ENCODE data around the gene SSRP1.

Gene SSRP1

DNA sequence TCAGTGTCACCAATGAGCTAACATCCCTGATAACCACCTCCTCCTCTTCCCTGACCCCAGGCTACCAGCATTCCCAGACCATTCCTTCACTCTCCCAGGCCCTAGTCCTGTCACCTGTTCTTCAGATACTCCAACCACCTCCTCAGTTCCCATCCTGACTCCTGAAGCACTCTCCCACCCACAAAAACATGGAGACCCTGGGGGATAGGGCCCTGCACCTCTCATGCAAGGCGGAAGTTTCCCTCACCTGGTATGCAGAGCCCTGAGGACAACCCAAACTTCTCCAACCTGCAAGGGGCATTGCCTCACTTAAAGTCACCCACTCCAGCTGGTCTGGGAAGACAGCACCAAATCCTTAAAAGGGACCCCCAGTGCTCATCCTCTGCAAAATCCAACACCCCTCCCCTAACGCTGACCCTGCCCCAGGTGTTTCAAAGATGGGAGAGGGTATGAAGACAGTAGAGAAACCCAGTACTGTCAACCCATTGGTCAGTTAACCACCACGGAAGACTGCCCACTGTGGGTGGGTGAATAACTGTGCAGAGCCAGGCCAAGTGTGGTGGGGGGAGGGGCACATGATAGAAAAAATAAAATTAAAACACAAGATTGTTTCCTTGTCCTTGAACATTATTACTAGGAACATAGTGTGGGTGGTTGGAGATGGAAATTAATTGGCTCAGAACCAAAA lies 12.4 kb downstream of the SSRP1 start:
- H3K36me3 Mint-ChIP-seq, result peaks cover 27 to 34% of the 10 kb centered on the region in 2 donors
- H3K4me1 Mint-ChIP-seq, result peaks cover 37 to 43% of the 10 kb centered on the region in 2 donors
- ATAC-seq (replicated peaks) (no peak), DNase-seq (no peak)
- peak overlapping the region; percentile 90 to 91 for H3K4me3 Mint-ChIP-seq
- no peaks in the 10 kb centered on the region for H3K27me3 Mint-ChIP-seq
- H3K9me3 Mint-ChIP-seq, result no peaks in the 10 kb centered on the region
- H3K27ac Mint-ChIP-seq, result peak overlapping the region; percentile 76

DNA sequence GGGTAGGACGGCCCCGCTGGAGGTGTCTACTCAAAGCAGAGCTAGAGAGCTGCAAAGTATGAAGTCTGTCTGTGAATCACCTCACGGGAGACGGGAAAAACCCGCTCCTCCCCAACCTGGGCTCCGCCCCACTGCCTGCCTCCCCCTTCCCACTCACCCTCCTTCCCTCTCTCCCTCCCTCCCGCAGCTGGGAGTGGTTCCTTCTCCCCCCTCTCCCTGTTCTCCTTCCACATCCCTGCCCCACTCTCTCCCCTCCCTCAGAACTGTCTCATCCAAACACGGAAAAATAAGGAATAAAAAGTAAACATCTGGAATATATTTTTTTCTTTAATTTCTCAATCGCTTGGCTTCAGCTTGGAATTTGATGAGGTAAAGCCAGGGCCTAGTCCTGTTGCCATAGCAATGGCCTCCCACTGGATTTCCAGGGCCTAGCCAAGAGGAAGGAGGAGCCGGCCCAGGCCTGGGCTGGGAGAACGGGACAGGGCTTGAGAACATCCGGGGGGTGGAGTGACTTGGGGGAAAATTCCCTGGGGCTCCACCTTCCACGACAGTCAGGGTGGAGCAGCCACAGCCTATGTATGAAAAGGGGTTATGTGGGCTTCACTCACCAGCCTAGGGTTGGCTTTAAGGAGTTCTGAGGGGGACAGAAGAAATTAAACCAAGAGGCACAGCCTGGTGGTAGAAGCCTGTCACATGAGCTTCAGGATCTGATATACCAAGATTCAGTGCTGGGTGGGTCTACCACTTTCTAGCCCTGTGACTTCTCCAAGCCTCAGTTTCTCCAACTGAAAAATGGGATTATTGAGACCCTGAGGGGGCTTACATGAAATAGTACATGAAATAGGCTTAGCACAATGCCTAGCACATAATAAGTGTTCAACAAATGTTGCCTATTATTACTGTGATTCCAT lies 13.2 kb downstream of the SSRP1 start:
- Mint-ChIP-seq H3K9me3 (no peaks in the 10 kb centered on the region), H3K4me1 (peaks cover 35 to 43% of the 10 kb centered on the region in 2 donors), H3K36me3 (peaks cover 22 to 26% of the 10 kb centered on the region in 2 donors), H3K4me3 (peak overlapping the region in 1 of 2 donors; percentile 27), H3K27ac (no peak overlapping the region), H3K27me3 (no peaks in the 10 kb centered on the region)
- no peak for DNase-seq
- no peak for ATAC-seq (replicated peaks)

DNA sequence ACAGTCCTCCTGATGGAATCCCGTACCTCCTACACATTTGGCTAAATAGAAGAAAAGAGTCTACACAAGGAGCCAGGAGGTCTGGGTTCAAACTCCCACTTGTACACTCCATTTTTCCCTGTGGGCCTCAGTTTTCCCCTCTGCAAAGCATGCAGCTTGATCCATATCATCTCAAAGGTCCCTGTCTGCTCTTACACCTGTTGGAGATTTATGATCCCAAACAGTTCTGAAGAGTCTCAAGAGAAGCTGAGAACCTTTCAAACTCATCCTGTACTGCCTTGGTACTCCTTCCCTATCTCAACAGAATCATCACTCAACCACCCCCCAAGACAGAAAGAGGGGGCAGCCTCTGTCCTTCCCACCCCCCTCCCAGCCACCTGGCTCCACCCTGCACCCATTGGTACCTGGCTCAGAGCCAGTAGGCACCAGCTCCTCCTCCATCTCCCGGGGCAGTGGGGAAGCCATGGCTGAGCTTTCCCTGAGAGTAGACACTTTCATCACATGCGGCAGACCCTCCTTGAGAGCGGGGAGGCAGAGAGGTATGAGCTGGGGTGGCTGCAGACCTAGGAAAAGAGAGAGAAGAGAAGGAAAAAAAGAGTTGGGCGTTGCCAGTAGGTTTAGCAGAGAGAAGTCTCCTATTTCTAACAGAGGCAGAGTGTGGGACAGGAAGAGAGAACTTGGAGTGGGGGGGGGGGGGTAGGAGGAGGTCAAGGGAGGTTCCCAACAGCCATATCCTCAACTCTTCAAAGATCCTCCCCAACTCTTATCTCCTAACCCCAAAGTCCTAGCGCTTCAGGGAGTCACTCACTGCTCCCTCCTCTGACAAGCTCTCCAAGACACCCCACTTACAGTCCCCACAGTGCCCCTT lies 14.1 kb downstream of the SSRP1 start:
- Mint-ChIP-seq H3K27ac (no peak overlapping the region), H3K4me1 (peaks cover 32 to 39% of the 10 kb centered on the region in 2 donors), H3K4me3 (no peak overlapping the region), H3K27me3 (no peaks in the 10 kb centered on the region), H3K36me3 (peaks cover 14 to 17% of the 10 kb centered on the region in 2 donors), H3K9me3 (no peaks in the 10 kb centered on the region)
- DNase-seq, result no peak
- no peak for ATAC-seq (replicated peaks)

DNA sequence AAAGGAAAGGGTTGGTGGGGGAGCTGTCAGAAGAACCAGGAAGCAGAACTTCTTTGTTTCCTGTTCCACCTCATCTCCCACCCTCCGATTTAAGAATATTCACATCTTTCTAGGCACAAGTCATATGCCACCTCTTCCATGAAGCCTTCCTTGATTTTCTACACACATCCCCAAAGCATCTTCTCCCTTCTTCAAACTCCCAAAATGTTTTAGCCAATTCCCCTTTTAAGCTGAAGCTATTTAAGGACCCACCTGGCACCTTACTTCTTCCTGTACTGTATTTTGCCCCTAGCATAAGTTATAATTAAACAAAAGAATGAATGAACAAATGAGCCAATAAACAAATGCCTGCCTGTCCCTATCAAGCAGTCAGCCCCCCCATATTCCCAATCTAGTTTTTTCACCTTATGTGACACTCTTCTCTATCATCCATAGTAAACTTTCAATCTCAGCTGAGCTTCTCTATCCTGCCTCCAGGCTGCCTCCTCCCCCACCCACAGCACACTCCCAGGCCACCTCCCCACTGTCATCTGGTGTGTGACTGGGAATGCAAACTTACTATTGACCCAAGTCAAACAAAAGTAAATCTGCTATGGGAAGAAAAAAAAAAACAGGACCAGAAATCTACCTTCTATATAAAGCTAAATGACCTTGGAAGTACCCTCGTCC lies 14.8 kb downstream of the SSRP1 start:
- Mint-ChIP-seq H3K9me3 (no peaks in the 10 kb centered on the region), H3K4me1 (peaks cover 25 to 32% of the 10 kb centered on the region in 2 donors), H3K36me3 (peaks cover 9 to 10% of the 10 kb centered on the region in 2 donors), H3K27ac (no peak overlapping the region), H3K27me3 (no peaks in the 10 kb centered on the region), H3K4me3 (no peak overlapping the region)
- ATAC-seq (replicated peaks) (no peak), DNase-seq (no peak)

DNA sequence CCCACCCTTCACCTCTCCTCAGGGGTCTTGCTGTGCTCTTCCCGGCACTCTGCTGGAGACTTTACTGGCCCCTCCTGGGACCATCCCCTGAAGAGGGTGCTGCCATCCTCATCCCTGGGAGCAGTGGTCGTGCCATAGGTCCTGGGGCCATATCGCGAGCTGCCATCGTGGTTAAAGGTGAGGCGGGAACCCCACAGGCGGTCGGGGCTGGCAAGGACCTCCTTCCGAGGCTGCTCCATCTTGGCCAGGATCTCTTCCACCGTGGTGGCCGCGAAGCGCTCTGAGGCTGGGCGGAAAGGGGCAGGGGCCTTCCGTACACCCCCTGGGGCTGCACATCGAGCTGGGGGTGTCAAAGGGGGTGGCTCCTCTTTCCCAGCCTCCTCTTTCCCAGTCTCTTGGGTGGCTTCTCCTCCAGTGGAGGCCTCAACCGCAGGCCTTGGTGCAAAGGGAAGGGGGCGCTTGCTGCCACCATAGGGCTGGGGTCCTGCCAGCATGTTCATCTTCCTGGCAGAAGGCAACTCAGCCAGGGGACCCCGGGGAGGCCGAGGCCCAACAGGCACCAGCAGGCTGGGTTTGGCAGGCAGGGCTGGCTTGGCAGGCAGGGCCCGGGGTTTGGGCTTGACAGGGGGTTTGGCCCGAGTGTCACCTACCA lies 15.5 kb downstream of the SSRP1 start:
- no peaks in the 10 kb centered on the region for H3K9me3 Mint-ChIP-seq
- no peaks in the 10 kb centered on the region for H3K27me3 Mint-ChIP-seq
- peaks cover 4 to 6% of the 10 kb centered on the region in 2 donors for H3K36me3 Mint-ChIP-seq
- ATAC-seq (replicated peaks), result no peak
- no peak overlapping the region for H3K4me3 Mint-ChIP-seq
- no peak for DNase-seq
- no peak overlapping the region for H3K27ac Mint-ChIP-seq
- peaks cover 18 to 25% of the 10 kb centered on the region in 2 donors for H3K4me1 Mint-ChIP-seq

DNA sequence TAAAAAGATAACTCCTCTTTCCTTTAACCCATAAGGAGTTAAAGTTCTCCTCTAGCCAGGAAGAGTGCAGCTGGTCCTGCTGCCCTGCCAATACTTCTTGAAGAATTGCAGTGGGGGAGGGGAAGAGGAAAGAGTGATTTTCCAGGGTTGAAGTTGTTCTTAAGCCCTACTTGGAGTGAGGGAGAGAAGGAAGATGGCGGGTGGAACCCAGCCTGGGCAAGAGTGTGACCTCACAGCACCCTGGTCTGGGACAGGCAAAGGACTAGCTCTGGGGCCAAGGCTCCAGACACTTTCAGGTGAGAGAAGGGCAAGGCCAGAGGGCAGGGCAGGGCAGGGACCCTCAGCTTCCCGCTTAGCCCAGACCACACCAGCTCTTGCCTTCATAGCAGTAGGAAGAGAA lies 17.5 kb downstream of the SSRP1 start:
- H3K36me3 Mint-ChIP-seq, result peaks cover 6 to 8% of the 10 kb centered on the region in 2 donors
- ATAC-seq (replicated peaks), result no peak
- peaks cover 7 to 13% of the 10 kb centered on the region in 2 donors for H3K4me1 Mint-ChIP-seq
- no peak for DNase-seq
- no peaks in the 10 kb centered on the region for H3K9me3 Mint-ChIP-seq
- H3K27me3 Mint-ChIP-seq, result no peaks in the 10 kb centered on the region
- no peak overlapping the region for H3K4me3 Mint-ChIP-seq
- H3K27ac Mint-ChIP-seq, result no peak overlapping the region

DNA sequence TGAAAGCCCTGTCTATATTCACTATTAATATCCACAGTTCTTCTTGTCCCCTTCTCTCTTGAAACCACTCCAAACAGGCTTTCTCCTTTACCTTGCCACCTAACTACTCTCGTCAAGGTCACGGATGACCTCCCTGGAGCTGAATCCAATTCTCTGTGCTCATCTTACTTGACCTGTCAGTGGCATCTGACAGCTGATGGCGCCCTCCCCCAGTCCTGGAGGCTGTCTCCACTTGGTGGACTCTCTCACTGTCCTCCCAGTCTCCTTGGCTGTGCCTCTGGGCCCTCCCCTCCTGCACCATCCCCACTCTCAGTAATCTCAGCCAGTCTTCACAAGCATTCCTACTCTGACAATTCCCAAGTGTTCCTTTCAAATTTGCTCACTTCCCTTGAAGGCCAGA lies 19.7 kb downstream of the SSRP1 start:
- H3K27me3 Mint-ChIP-seq, result peaks cover 4 to 5% of the 10 kb centered on the region in 2 donors
- no peaks in the 10 kb centered on the region for H3K9me3 Mint-ChIP-seq
- no peak overlapping the region for H3K4me3 Mint-ChIP-seq
- ATAC-seq (replicated peaks), result no peak
- peaks cover 9 to 13% of the 10 kb centered on the region in 2 donors for H3K4me1 Mint-ChIP-seq
- H3K27ac Mint-ChIP-seq, result no peak overlapping the region
- DNase-seq, result no peak
- H3K36me3 Mint-ChIP-seq, result peaks cover 11 to 17% of the 10 kb centered on the region in 2 donors

DNA sequence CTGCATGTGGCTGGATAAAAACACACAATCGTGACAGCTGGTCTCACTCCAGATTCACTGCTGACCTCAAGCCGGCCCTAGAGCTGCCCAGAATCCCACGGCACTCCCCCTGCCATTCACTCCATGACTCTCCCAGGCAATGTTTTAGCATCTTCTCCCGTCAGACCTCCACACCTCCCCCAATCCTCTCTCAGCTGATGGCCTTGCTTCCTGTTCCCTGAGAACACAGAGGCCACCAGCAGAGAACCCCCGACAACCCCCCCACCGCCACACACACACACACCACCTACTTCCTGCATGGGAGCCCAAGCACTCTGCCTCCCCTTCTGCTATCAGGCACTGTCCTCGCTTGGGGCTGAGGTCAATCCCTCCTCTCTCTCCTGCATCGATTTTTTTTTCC lies 20.2 kb downstream of the SSRP1 start:
- H3K36me3 Mint-ChIP-seq, result peaks cover 9 to 17% of the 10 kb centered on the region in 2 donors
- H3K9me3 Mint-ChIP-seq, result no peaks in the 10 kb centered on the region
- no peak overlapping the region for H3K27ac Mint-ChIP-seq
- H3K4me1 Mint-ChIP-seq, result peaks cover 12 to 17% of the 10 kb centered on the region in 2 donors
- DNase-seq, result no peak
- H3K4me3 Mint-ChIP-seq, result no peak overlapping the region
- no peak for ATAC-seq (replicated peaks)
- H3K27me3 Mint-ChIP-seq, result peaks cover 4 to 5% of the 10 kb centered on the region in 2 donors

DNA sequence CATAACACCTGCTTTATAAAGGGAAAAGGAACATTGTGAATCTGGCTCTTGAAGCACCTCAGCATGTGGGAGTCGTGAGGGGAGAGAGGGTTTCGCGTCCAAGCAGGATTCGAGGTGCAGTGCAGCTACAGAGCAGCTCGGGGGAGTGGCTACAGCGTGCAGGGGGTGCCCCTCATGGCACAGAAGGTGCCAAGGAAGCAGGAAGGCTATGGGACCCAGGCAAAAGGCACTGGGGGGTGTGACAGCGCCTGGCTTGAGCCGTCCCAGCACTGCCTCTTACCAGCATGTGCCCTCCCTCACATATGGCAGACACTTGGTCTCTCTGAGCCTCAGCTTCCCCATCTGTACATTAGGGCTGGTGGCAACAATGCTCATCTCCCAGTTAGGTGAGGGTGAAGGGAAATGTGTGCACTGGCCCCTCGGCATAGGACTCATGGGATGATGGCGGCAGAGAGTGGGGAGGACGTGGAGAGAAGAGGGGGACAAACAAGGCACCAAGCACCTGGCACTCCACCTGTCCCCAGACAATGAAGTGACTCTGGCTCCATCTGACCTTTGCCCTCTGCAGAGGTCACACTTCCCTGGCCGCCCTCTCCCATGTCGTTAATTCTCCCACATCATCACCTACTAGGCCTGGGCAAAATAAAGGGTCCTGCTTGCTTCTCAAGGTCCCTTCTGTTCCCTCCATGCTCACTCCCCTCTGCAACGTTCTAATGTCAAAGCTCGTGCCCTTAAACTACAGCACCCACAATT lies 21.3 kb downstream of the SSRP1 start:
- peaks cover 4 to 5% of the 10 kb centered on the region in 2 donors for H3K27me3 Mint-ChIP-seq
- DNase-seq, result no peak
- H3K9me3 Mint-ChIP-seq, result no peaks in the 10 kb centered on the region
- ATAC-seq (replicated peaks), result no peak
- peaks cover 12 to 17% of the 10 kb centered on the region in 2 donors for H3K4me1 Mint-ChIP-seq
- H3K27ac Mint-ChIP-seq, result no peak overlapping the region
- H3K4me3 Mint-ChIP-seq, result no peak overlapping the region
- H3K36me3 Mint-ChIP-seq, result peaks cover 17 to 28% of the 10 kb centered on the region in 2 donors

DNA sequence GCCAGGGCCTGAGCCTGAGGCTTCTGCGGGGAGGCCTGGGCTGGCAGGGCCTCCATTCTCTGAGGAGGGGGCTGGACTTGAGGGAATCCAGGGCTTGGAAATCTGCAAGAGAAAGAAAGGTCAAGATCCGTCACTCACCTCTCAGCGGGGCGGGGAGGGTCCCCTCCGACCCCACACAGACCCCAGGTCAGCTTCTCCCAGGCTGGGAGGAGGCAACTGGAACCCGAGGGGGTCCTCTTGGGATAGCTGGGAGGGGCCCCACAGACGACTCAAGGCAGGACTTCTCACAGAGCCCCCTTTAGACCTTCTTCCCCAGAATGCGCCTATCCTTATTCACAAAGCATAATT lies 21.9 kb downstream of the SSRP1 start:
- DNase-seq, result no peak
- Mint-ChIP-seq H3K4me1 (peaks cover 11 to 17% of the 10 kb centered on the region in 2 donors), H3K27ac (no peak overlapping the region)

DNA sequence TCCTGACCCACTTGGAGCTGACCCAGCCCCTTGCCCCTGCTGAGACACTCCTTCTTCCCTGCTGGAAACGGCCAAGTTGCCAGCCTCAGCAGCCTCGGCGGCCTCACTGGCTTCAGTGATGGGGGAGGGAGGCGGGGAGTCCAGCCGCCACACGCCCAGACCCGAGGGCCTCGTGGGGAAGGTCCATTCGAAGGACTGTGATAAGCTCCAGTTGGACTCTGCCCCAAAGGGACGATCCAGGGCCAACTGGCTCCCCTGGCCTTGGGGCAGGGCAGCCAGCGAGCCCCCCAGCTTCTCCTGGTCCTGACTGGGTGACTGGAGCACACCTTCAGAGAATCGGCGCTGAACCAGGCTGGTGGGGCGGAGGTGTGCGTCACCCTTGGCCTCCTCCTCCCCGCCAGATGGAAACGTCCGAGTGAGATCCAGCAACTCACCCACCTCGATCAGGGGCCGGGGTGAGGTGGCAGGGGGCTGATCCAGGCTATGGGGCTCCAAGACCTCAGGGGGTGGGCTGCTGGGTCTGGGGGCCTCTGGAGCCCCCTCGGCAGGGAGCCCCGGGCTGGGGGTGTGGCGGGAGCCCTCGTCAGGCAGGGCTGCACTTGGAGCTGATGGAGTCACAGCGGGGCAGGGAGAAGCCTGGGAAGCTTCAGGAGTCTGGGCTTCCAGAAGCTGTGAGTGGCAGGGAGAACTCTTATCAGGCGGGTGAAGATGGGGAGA lies 22.5 kb downstream of the SSRP1 start:
- Mint-ChIP-seq H3K36me3 (peaks cover 16 to 32% of the 10 kb centered on the region in 2 donors), H3K27me3 (peaks cover 4 to 5% of the 10 kb centered on the region in 2 donors), H3K4me1 (peaks cover 12 to 17% of the 10 kb centered on the region in 2 donors), H3K4me3 (no peak overlapping the region), H3K27ac (no peak overlapping the region), H3K9me3 (no peaks in the 10 kb centered on the region)
- ATAC-seq (replicated peaks) (no peak), DNase-seq (no peak)

More for the DNA sequence above, 21.9 kb downstream of the SSRP1 start:
- Mint-ChIP-seq H3K4me3 (no peak overlapping the region), H3K27me3 (peaks cover 4 to 5% of the 10 kb centered on the region in 2 donors), H3K9me3 (no peaks in the 10 kb centered on the region), H3K36me3 (peaks cover 16 to 30% of the 10 kb centered on the region in 2 donors)
- no peak for ATAC-seq (replicated peaks)

DNA sequence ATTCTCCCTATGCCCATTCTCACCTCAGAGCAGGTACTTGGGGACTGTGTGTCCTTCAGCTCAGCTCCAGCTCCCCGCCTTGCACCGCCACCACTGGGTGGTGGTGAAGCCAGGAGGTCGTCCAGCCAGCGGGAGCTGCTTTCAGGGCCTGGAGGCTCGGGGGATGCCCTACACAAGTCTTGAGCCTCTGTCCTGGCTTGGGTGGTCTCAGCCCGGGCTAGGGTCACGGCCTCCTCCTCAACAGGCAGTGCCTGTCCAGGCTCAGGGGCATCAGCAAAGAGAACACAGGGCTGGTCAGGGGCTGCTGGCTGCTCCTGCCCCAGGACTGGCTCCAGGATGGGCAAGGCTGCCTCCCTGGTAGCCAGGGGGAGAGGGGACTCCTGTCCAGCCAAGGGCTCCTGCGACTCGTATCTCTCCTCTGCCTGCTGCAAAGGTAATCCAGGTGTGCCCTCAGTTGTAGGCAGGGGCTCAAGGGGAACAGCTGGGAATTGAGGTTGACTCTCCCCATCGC lies 23.1 kb downstream of the SSRP1 start:
- H3K4me3 Mint-ChIP-seq, result peak overlapping the region in 1 of 2 donors; percentile 44
- H3K36me3 Mint-ChIP-seq, result peaks cover 16 to 32% of the 10 kb centered on the region in 2 donors
- peaks cover 12 to 17% of the 10 kb centered on the region in 2 donors for H3K4me1 Mint-ChIP-seq
- no peak for DNase-seq
- H3K27ac Mint-ChIP-seq, result no peak overlapping the region
- ATAC-seq (replicated peaks), result no peak
- H3K27me3 Mint-ChIP-seq, result peaks cover 4 to 5% of the 10 kb centered on the region in 2 donors
- no peaks in the 10 kb centered on the region for H3K9me3 Mint-ChIP-seq
